ENCODE data around the gene PRSS57. TPM values are rescaled to one million over a fixed set of nuclear protein-coding genes. Genes with fewer than 3 reads are reported as not detected.
A peak's percentile ranks its signal among the peaks of the same experiment; 100 is the strongest.

The PRSS57 gene
- total RNA-seq, 4 donors from 2014 or later, result not detected

- no peak for DNase-seq
- Histone ChIP-seq H3K27me3 (no peaks in the 10 kb centered on the region), H3K4me1 (peaks cover 0 to 19% of the 10 kb centered on the region in 2 donors), H3K36me3 (no peaks in the 10 kb centered on the region), H3K4me3 (replicated peaks in 1 of 3) (no peak overlapping the region), H3K27ac (peak overlapping the region; percentile 15 to 70 (median 52)), H3K9me3 (no peaks in the 10 kb centered on the region)
- intact Hi-C loops (cut with DNase I), result no loop called here
- TF ChIP-seq POLR2A (IDR thresholded peaks at IDR 0.05) (no peak), CTCF (IDR thresholded peaks at IDR 0.05) (no peak)
- WGBS, 2 donors, result 77 to 83% methylated on average over 30 to 42 of the region's 43 CpGs
Observed at GRCh38 chr19:726993-727956, 32.0 kb upstream of the PRSS57 start.

- no peak for TF ChIP-seq POLR2A (IDR thresholded peaks at IDR 0.05)
- TF ChIP-seq CTCF (IDR thresholded peaks at IDR 0.05), result no peak
- DNase-seq, result no peak
- 83 to 89% methylated on average over 10 to 13 of the region's 13 CpGs for WGBS, 2 donors
- Histone ChIP-seq H3K36me3 (no peaks in the 10 kb centered on the region), H3K4me3 (replicated peaks in 1 of 3) (no peak overlapping the region), H3K27ac (no peak overlapping the region), H3K4me1 (peaks cover 0 to 22% of the 10 kb centered on the region in 2 donors), H3K27me3 (no peaks in the 10 kb centered on the region), H3K9me3 (no peaks in the 10 kb centered on the region)
- intact Hi-C loops (cut with DNase I), result no loop called here
Observed at GRCh38 chr19:725461-726089, 30.3 kb upstream of the PRSS57 start.

GRCh38 chr19:723714-724113 is 28.5 kb upstream of the PRSS57 start:
- no peaks in the 10 kb centered on the region for H3K9me3 ChIP-seq
- H3K27me3 ChIP-seq, result no peaks in the 10 kb centered on the region
- intact Hi-C loops (cut with DNase I), result no loop called here
- H3K27ac ChIP-seq, result no peak overlapping the region
- no peak overlapping the region for H3K4me3 ChIP-seq (replicated peaks in 1 of 3)
- no peaks in the 10 kb centered on the region for H3K36me3 ChIP-seq
- 68 to 78% methylated on average over 18 of the region's 18 CpGs for whole genome bisulfite sequencing, 2 donors
- H3K4me1 ChIP-seq, result peaks cover 4 to 35% of the 10 kb centered on the region in 2 donors
- no peak for TF ChIP-seq POLR2A (IDR thresholded peaks at IDR 0.05)
- TF ChIP-seq CTCF (IDR thresholded peaks at IDR 0.05), result no peak
- DNase-seq, result no peak

- DNase-seq, result no peak
- no peak overlapping the region for H3K4me3 ChIP-seq (replicated peaks in 1 of 3)
- 70% methylated on average over 13 of the region's 13 CpGs for WGBS, 2 donors
- no peaks in the 10 kb centered on the region for H3K36me3 ChIP-seq
- H3K27ac ChIP-seq, result no peak overlapping the region
- TF ChIP-seq CTCF (IDR thresholded peaks at IDR 0.05), result no peak
- TF ChIP-seq POLR2A (IDR thresholded peaks at IDR 0.05), result no peak
- H3K27me3 ChIP-seq, result no peaks in the 10 kb centered on the region
- no peaks in the 10 kb centered on the region for H3K9me3 ChIP-seq
- intact Hi-C loops (cut with DNase I), result no loop called here
- peaks cover 4 to 38% of the 10 kb centered on the region in 2 donors for H3K4me1 ChIP-seq
Observed at GRCh38 chr19:723247-723646, 28.0 kb upstream of the PRSS57 start.
